ENCODE data around the gene PHACTR3. TPM values are rescaled to one million over a fixed set of nuclear protein-coding genes. Genes with fewer than 3 reads are reported as not detected.

PHACTR3 gene
- total RNA-seq, 4 donors from 2014 or later: 1.4 to 7.2 (median 4.3) TPM

DNA sequence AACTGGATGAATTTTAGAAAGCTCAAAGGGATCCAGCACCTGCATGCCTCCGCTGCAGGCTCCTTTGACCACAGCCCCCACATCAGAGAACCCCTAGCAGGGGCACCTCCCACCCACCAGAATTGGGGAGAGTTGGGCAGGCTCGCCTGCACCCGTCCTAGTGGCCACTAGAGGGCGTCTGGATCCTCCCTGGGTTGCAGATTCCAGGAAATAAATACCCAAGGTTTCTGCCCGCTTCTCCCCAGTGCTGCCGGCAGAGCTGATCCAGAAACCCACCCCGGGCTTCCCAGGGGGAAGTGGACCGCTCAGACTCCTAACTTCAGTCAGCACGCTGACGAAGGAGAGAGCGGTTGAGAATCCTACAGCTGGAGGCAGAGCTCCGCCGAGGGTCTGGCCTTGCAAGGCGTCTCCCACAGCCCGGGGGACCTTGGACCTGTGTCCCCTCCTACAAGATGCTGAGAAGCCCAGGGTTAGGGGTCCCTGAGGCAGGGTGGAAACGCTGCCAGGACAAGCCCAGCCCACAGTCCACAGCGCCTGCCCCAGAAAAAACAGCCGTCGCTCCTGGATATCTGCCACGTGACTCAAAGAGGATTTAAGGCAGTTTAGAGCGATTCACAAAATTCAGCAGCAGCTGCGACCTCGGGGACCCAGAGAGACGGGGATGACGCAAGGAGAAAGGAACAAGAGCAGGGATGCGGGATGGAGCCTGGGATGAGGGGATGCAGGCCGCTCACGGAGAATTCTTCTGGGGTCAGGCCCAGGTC lies 32.6 kb upstream of the PHACTR3 start:
- intact Hi-C loops (cut with DNase I; ENCODE audit: low total_unique reads): loop anchor here (2.0 kb wide), 1 partner anchor 181 kb away; no protein-coding TSS in a partner anchor
- WGBS, 2 donors: 10% methylated on average over 21 to 27 of the region's 28 CpGs
- no peak for TF ChIP-seq POLR2A (IDR thresholded peaks at IDR 0.05)
- TF ChIP-seq, protein P1, sequence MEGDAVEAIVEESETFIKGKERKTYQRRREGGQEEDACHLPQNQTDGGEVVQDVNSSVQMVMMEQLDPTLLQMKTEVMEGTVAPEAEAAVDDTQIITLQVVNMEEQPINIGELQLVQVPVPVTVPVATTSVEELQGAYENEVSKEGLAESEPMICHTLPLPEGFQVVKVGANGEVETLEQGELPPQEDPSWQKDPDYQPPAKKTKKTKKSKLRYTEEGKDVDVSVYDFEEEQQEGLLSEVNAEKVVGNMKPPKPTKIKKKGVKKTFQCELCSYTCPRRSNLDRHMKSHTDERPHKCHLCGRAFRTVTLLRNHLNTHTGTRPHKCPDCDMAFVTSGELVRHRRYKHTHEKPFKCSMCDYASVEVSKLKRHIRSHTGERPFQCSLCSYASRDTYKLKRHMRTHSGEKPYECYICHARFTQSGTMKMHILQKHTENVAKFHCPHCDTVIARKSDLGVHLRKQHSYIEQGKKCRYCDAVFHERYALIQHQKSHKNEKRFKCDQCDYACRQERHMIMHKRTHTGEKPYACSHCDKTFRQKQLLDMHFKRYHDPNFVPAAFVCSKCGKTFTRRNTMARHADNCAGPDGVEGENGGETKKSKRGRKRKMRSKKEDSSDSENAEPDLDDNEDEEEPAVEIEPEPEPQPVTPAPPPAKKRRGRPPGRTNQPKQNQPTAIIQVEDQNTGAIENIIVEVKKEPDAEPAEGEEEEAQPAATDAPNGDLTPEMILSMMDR (IDR thresholded peaks at IDR 0.05): no peak
- H3K4me3 ChIP-seq (ENCODE audit: low read depth, poor library complexity, severe bottlenecking): peak overlapping the region; percentile 1
- peak; percentile 29 to 90 for DNase-seq (ENCODE audit: low spot score in 2 of 2)

DNA sequence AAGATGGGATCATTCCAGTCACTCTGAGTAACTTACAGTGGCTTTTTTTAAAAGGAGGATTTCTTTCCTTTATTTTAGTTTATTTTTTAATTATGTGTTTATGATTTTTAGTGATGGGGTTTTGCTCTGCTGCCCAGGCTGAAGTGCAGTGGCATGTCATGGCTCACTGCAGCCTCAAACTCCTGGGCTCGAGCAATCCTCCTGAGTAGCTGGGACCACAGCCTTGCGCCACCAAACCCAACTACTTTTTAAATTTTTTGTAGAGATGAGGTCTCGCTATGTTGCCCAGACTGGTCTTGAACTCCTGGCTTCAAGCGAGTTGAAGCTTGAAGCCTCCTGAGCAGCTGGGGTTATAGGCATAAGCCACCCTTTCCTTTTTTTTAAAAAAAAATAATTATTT lies 31.8 kb upstream of the PHACTR3 start:
- no peak overlapping the region for H3K4me3 ChIP-seq (ENCODE audit: low read depth, poor library complexity, severe bottlenecking)

DNA sequence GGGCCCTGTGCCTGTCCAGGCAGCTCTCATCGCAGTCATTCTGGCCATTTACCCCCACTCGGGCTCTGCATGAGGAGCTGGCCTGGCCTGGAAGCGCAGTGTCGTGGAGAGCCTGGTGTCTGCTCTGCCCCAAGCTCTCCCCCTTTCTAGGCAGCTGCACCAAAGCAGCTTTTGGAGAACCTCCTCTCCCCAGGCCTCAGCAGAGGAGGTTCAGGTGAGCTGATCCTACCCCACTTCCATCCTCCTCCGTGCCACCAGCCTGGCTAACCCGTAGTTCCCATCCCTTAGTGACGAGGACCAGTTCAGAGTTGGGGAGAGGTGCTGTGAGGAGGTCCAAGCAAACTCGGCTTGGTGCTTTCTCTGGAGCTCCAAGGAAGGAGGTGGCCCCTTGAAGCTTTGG lies 30.5 kb upstream of the PHACTR3 start:
- 80 to 90% methylated on average over 7 to 8 of the region's 8 CpGs for WGBS, 2 donors
- TF ChIP-seq POLR2A (IDR thresholded peaks at IDR 0.05): no peak
- TF ChIP-seq, protein P1 (IDR thresholded peaks at IDR 0.05): no peak
- H3K4me3 ChIP-seq (ENCODE audit: low read depth, poor library complexity, severe bottlenecking): no peak overlapping the region
- DNase-seq (ENCODE audit: low spot score in 2 of 2): peak in 1 of 2 donors; percentile 53
- intact Hi-C loops (cut with DNase I; ENCODE audit: low total_unique reads): no loop called here

More for the DNA sequence above, 31.8 kb upstream of the PHACTR3 start:
- WGBS, 2 donors: 94 to 97% methylated on average over 4 of the region's 4 CpGs
- DNase-seq (ENCODE audit: low spot score in 2 of 2): peak in 1 of 2 donors; percentile 9
- intact Hi-C loops (cut with DNase I; ENCODE audit: low total_unique reads): no loop called here
- no peak for TF ChIP-seq POLR2A (IDR thresholded peaks at IDR 0.05)
- TF ChIP-seq, protein P1 (IDR thresholded peaks at IDR 0.05): no peak

DNA sequence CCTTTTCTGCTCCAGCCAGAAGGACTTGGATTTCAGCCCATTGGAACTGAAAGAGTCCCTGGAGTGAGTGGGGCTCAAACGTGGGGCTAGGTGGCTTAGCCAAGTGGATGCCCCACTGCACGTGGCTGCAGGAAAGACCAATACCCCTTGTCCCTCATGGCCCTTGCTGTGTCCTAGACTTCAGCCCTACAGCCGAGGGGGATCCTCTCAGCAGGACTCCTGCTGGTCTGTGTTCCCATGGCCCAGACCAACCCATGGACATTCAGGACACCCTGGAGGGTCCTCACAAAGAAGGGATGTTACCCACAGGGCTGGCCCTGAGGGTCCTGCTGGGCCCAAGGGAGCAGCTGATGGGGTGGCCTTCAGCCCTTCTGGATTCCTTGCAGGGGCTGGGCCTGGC lies 30.0 kb upstream of the PHACTR3 start:
- WGBS, 2 donors: 75 to 78% methylated on average over 3 of the region's 3 CpGs
- TF ChIP-seq POLR2A (IDR thresholded peaks at IDR 0.05): no peak
- TF ChIP-seq, protein P1 (IDR thresholded peaks at IDR 0.05): no peak
- DNase-seq (ENCODE audit: low spot score in 2 of 2): peak in 1 of 2 donors; percentile 37
- no peak overlapping the region for H3K4me3 ChIP-seq (ENCODE audit: low read depth, poor library complexity, severe bottlenecking)
- intact Hi-C loops (cut with DNase I; ENCODE audit: low total_unique reads): no loop called here

DNA sequence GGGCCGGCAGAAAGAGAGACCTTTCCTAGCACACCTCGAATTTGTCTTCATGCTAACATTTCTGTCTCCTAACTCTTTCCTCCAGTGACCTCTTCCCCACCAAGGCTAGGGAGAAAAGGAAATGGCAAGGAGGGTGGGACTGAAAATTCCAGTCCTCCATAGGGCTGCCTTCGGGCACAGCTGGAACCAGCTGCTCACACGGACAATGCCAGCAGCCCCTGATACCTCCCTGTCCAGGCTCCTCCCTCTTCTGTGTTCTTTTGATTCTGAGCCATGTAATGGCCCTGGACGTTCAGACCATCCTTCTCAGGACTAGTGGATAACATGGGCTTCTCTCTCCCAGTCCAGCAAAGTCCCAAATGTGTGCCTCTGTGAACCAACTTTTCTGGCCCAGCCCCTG lies 29.1 kb upstream of the PHACTR3 start:
- H3K4me3 ChIP-seq (ENCODE audit: low read depth, poor library complexity, severe bottlenecking): no peak overlapping the region
- WGBS, 2 donors: 68 to 69% methylated on average over 5 of the region's 5 CpGs
- no peak for TF ChIP-seq POLR2A (IDR thresholded peaks at IDR 0.05)
- TF ChIP-seq, protein P1 (IDR thresholded peaks at IDR 0.05): no peak
- intact Hi-C loops (cut with DNase I; ENCODE audit: low total_unique reads): no loop called here
- no peak for DNase-seq (ENCODE audit: low spot score in 2 of 2)

Data from lower leg skin (tissue), 4 donors.